ENCODE measurements around the gene RTF1.

Gene RTF1

DNA sequence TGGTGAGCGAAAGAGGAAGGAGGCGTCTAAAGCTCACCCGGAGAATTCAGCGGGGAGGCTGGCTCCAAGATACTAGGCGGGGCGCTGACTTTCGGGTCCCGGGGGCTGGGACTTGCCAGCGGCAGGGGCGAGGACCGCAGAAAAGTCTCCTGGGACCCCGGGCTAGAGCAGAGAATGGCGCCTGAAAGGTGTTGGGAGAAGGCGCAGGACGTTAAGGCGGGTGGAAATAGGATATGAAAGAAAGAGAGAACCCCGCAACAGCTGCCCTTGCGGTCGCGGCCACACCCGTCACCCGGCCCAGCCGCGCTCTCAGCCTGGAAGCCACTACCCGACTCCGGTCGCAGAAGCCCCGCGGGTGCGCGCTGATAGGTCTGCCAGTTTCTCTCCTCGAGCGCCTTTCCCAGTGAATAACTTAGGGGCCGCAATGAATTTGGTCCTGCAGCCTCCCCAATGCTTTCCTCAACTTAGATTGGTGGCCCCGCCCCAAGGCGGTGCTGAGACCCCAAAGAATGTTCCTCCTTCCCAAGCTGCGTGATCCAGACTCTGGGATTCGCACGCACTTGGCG, 96.1 kb downstream of the RTF1 start:
- no peak for TF ChIP-seq POLR2AphosphoS5 (IDR thresholded peaks at IDR 0.05; ENCODE audit: low read depth, low read length)
- no peak for TF ChIP-seq TAF1 (IDR thresholded peaks at IDR 0.05; ENCODE audit: borderline replicate concordance, low read depth, low read length)
- no peak for TF ChIP-seq POLR2A (IDR thresholded peaks at IDR 0.05; ENCODE audit: low read depth, low read length)
- FAIRE-seq (no peak), DNase-seq (ENCODE audit: insufficient read length) (no peak)

DNA sequence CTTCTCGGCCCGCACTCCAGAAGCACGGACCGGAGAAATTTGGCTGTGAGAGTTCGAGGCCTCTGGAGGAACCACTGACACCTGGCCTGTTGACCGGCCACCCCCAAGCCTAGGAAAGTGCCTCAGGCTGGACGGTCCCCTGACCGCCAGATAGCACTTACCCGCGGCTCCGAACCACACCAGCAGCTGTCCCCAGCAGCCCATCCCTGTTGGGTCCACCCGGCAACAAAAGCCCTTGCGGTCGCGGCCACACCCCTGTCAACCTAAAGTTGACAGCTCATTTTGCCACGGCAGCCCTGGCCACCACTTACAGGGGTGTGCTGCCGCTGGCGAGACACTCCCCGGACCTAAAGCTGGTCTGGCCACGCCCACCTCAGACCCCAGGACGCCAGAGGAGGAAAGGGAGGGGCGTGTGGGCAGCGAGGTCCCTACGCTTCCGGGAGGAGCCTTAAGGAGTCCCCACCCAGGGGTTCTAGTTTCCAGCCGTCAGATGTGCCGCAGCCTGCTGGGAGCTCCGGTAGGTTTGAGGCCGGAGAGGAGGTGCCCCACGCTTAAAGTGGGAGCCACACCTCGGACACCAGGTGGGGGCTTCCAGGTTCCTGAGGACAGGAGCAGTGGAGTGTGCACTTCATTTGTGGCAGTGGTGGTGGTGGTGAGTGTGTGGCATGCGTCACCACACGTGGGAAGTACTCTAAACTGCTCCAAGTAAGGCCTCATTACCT, 96.8 kb downstream of the RTF1 start, which contains the start of gene LTK:
TSS of gene LTK (minus strand) at position 322 of the 722 bp plus-strand sequence. CDS start at position 204, 118 bp downstream.
- FAIRE-seq (no peak), DNase-seq (ENCODE audit: insufficient read length) (no peak)
- TF ChIP-seq TAF1 (IDR thresholded peaks at IDR 0.05; ENCODE audit: borderline replicate concordance, low read depth, low read length) (no peak), POLR2A (IDR thresholded peaks at IDR 0.05; ENCODE audit: low read depth, low read length) (no peak), POLR2AphosphoS5 (IDR thresholded peaks at IDR 0.05; ENCODE audit: low read depth, low read length) (no peak)

DNA sequence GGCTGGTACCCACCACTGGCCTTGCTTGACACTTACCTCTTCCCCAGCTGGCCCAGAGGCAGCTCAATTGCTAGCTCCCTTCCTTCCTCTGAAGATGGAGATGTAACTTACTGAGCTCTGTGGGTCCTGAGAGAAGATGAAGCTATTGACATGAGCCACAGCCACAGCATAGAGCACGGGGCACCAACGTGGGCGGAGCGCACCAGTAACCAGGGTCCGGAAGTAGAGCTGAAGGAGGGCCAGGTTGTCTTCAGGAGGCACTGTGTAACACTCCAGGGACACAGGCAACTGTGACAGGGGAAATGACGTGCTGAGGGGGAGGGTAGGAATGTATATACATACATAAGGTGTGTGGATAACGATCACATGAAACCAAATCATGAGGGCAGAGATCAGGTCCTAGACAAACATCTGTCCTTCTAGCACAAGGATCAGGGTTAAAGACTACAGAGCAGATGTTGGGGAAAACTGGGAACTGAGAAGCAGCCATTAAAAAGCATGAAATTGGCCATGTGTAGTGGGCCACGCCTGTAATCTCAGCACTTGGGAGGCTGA, 101.1 kb downstream of the RTF1 start:
- TF ChIP-seq POLR2A (IDR thresholded peaks at IDR 0.05; ENCODE audit: low read depth, low read length) (no peak), TAF1 (IDR thresholded peaks at IDR 0.05; ENCODE audit: borderline replicate concordance, low read depth, low read length) (no peak), POLR2AphosphoS5 (IDR thresholded peaks at IDR 0.05; ENCODE audit: low read depth, low read length) (no peak)
- no peak for DNase-seq (ENCODE audit: insufficient read length)
- FAIRE-seq, result no peak

DNA sequence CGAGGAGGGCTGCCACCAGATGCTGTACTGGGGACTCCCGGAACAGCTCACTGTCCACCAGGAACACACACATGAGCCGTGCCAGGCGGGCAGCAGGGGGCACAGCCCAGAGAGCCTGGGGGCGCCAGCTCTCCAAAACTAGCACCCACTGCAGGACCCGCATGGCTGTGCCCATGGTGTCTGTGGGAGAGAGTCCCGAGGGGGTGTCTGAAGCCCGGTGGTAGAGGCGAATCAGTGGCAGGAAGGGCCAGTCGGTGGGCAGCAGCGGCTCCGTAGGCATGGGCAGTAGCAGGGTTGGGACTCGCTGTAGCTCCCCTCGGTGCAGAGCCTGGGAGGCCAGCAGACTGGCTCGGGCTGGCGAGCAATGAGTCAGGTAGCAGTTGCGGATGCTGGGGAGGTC, 103.7 kb downstream of the RTF1 start:
- DNase-seq (ENCODE audit: insufficient read length) (no peak), FAIRE-seq (no peak)
- TF ChIP-seq POLR2AphosphoS5 (IDR thresholded peaks at IDR 0.05; ENCODE audit: low read depth, low read length) (no peak), POLR2A (IDR thresholded peaks at IDR 0.05; ENCODE audit: low read depth, low read length) (no peak), TAF1 (IDR thresholded peaks at IDR 0.05; ENCODE audit: borderline replicate concordance, low read depth, low read length) (no peak)

DNA sequence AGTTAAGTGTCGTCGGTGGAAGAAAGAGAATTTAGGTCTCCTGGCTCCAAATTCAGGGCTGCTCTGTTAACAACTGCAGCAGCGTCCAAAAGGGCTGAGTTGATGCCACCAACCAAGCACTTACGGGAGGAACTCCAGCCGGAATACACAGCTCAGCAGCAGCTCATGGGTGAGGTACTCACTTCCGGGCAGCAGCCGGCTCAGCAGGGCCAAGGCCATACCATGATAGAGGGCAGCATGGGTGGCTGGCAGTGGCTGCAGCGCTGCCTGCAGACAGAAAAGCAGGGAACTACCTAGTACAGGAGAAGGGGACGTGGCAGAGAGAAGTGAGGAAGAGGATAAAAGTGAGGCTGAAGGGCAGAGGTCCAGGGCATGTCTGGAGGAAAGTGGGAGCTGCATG, 104.7 kb downstream of the RTF1 start:
- TF ChIP-seq POLR2AphosphoS5 (IDR thresholded peaks at IDR 0.05; ENCODE audit: low read depth, low read length) (no peak), TAF1 (IDR thresholded peaks at IDR 0.05; ENCODE audit: borderline replicate concordance, low read depth, low read length) (no peak), POLR2A (IDR thresholded peaks at IDR 0.05; ENCODE audit: low read depth, low read length) (no peak)
- FAIRE-seq (no peak), DNase-seq (ENCODE audit: insufficient read length) (no peak)

DNA sequence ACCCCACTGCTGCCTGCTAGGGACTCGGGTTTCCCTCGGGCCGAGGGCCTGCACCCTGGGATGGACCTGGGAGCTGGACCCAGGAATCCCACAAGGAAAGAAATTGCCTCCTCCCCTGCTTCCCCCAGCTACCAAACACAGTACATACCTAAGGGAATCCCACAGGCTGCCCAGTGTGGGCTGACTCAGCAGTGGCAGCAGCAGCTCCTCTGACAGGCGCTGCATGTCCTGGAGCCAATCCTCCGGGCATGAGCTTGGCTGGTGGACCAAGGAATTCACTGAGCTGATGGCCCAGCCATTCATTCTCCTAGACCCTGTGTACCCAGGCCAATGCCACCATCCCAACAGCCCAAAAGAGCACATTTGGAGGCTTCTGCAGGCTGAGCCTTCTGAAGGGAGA, 106.2 kb downstream of the RTF1 start:
- TF ChIP-seq POLR2AphosphoS5 (IDR thresholded peaks at IDR 0.05; ENCODE audit: low read depth, low read length), result no peak
- no peak for TF ChIP-seq TAF1 (IDR thresholded peaks at IDR 0.05; ENCODE audit: borderline replicate concordance, low read depth, low read length)
- no peak for TF ChIP-seq POLR2A (IDR thresholded peaks at IDR 0.05; ENCODE audit: low read depth, low read length)
- FAIRE-seq (no peak), DNase-seq (ENCODE audit: insufficient read length) (no peak)

DNA sequence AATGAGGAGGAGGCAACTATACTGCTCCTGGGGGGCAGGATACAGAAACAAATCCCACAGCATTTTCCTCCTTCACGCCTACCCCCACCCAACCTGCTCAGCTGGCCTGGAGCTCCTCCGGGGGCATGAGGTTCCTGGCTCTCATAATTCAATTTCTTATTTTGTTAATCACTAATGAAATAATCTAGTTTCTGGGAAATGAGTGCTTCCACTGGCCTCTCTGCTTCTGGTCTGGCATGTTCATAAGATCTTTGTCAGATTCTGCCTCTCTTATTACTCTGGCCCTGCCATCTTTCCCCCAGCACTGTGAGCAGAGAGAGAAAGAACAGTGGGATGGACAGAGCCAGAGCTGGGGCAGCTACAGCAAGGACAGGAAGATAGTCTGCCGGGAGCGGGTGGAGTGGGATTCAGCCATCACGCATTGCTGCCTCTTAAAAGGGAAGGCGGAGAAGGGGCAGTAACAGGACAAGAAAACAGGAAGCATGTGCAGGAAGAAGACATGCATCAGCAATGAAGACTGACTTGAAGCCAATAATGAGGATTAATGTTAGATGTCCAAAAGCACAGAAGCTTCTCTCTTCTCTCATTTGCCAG, 113.6 kb downstream of the RTF1 start:
- FAIRE-seq, result no peak

More for the DNA sequence above, 113.6 kb downstream of the RTF1 start:
- no peak for DNase-seq (ENCODE audit: insufficient read length)
- TF ChIP-seq TAF1 (IDR thresholded peaks at IDR 0.05; ENCODE audit: borderline replicate concordance, low read depth, low read length), result no peak
- no peak for TF ChIP-seq POLR2AphosphoS5 (IDR thresholded peaks at IDR 0.05; ENCODE audit: low read depth, low read length)
- no peak for TF ChIP-seq POLR2A (IDR thresholded peaks at IDR 0.05; ENCODE audit: low read depth, low read length)

Measured in GM12892 (cell line).